Breast epithelium (tissue), 3 donors: Measurements from ENCODE around the gene FRMPD4.

Source experiments
- POLR2A ChIP-seq: fragments of 450-650 bp; IDR thresholded peaks from one replicate; pipeline ENCODE4 v1.6.1; 2016; ENCODE audit warnings: antibody characterized with exemption, mild to moderate bottlenecking, moderate library complexity
- TF ChIP-seq, protein P1 (sequence below), 3 donors: fragments of 450-650 bp; IDR thresholded peaks; one replicate each; pipeline ENCODE4 v1.5.1; 2016 to 2017; ENCODE audit warnings: antibody characterized with exemption in 3 of 3, mild to moderate bottlenecking in 3 of 3, moderate library complexity in 3 of 3

DNA sequence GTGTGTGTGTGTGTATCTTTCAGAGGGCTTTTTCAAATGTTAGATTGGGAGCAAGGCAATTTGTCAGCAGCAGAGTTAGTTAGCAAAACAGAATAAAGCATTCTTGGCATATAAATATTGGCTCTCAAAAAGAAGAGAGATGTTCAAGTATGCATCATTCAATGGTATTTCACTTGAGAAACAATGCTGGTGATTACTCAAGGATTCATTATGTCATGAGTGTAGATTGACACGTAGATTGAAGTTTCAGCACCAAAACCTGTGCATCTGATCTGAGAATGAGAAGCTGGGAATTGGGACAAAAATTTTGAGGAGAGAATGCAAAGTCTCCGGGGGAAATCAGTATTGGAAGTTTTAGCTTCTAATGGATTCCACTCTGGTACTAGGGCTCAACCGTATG lies 241.4 kb downstream of the FRMPD4 start:
- TF ChIP-seq, protein P1, sequence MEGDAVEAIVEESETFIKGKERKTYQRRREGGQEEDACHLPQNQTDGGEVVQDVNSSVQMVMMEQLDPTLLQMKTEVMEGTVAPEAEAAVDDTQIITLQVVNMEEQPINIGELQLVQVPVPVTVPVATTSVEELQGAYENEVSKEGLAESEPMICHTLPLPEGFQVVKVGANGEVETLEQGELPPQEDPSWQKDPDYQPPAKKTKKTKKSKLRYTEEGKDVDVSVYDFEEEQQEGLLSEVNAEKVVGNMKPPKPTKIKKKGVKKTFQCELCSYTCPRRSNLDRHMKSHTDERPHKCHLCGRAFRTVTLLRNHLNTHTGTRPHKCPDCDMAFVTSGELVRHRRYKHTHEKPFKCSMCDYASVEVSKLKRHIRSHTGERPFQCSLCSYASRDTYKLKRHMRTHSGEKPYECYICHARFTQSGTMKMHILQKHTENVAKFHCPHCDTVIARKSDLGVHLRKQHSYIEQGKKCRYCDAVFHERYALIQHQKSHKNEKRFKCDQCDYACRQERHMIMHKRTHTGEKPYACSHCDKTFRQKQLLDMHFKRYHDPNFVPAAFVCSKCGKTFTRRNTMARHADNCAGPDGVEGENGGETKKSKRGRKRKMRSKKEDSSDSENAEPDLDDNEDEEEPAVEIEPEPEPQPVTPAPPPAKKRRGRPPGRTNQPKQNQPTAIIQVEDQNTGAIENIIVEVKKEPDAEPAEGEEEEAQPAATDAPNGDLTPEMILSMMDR (IDR thresholded peaks at IDR 0.05) = no peak
- TF ChIP-seq POLR2A = no peak
